KMS-11 (cell line): ENCODE measurements around the gene NAALADL1.

ENCODE experiments used
- H2AFZ ChIP-seq: fragments of 200-600 bp; sonication (generic); 2 replicates; pipeline ENCODE4 v1.6.1; 2016; ENCODE audit warnings: antibody characterized with exemption, mixed run types, low read depth
- H3K27ac ChIP-seq: fragments of 200-600 bp; sonication (generic); 2 replicates; pipeline ENCODE4 v1.6.1; 2016; ENCODE audit warnings: mild to moderate bottlenecking, mixed run types
- H3K27me3 ChIP-seq: fragments of 200-600 bp; sonication (generic); 2 replicates; pipeline ENCODE4 v1.6.1; 2017; ENCODE audit warnings: mild to moderate bottlenecking, low read depth, mixed run types, moderate library complexity; ENCODE audit not compliant: insufficient read depth
- H3K36me3 ChIP-seq: fragments of 200-600 bp; sonication (generic); 2 replicates; pipeline ENCODE4 v1.6.1; 2017; ENCODE audit warnings: mild to moderate bottlenecking, mixed run types; ENCODE audit not compliant: insufficient read depth
- H3K4me1 ChIP-seq: fragments of 200-600 bp; sonication (generic); 2 replicates; pipeline ENCODE4 v1.6.1; 2016; ENCODE audit warnings: mild to moderate bottlenecking, low read depth, mixed run types; ENCODE audit not compliant: poor library complexity, severe bottlenecking
- H3K4me2 ChIP-seq: fragments of 200-600 bp; sonication (generic); 2 replicates; pipeline ENCODE4 v1.7.0; 2016; ENCODE audit warnings: mild to moderate bottlenecking, mixed run types
- H3K4me3 ChIP-seq: fragments of 200-600 bp; sonication (generic); IDR thresholded peaks from 2 replicates; pipeline ENCODE4 v1.6.1; 2017; ENCODE audit warnings: low read depth, low read length, mixed read lengths; ENCODE audit not compliant: insufficient read depth
- H3K79me2 ChIP-seq: fragments of 200-600 bp; sonication (generic); 2 replicates; pipeline ENCODE4 v1.6.1; 2016; ENCODE audit warnings: low read depth, mixed run types; ENCODE audit not compliant: insufficient read depth
- H3K9ac ChIP-seq: fragments of 200-600 bp; sonication (generic); 2 replicates; pipeline ENCODE4 v1.6.1; 2016; ENCODE audit warnings: mild to moderate bottlenecking, mixed run types
- H4K20me1 ChIP-seq: fragments of 200-600 bp; sonication (generic); 2 replicates; pipeline ENCODE4 v1.6.1; 2016; ENCODE audit warnings: mild to moderate bottlenecking, mixed run types; ENCODE audit not compliant: insufficient read depth
- TF ChIP-seq, protein P1 (sequence below): fragments of 200-600 bp; sonication (generic); conservative IDR thresholded peaks from 2 replicates; pipeline ENCODE4 v1.6.1; 2017; ENCODE audit warnings: low read depth, mild to moderate bottlenecking, antibody characterized with exemption, low read length, moderate library complexity, mixed read lengths

NAALADL1 gene

DNA sequence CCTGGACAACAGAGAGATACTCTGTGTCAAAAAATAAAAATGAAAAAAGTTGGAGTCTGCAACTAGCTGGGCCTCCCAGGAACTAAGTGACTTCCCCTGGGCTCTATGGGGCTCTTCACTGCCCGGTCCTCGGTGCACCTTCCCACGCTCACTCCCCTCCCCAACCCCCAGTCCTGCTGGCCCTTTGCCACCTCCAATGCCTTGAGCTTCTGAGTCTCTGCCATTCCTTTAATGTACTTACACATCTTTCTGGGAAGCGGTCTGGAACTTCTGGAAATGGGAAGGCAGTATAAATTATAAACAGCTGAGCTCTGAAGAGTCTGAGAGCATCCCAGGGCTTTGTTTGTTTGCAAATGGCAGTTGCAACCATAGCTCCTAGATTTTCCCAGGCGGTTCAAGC, 55.6 kb downstream of the NAALADL1 start:
- Histone ChIP-seq H3K4me2 (no peak overlapping the region), H2AFZ (no peak overlapping the region), H3K36me3 (no peaks in the 10 kb centered on the region), H3K4me1 (no peaks in the 10 kb centered on the region), H3K79me2 (no peaks in the 10 kb centered on the region), H3K27me3 (peaks cover 3% of the 10 kb centered on the region; the same call in 1 of the 2 replicates), H3K27ac (no peak overlapping the region), H3K4me3 (no peak overlapping the region), H3K9ac (no peak overlapping the region), H4K20me1 (no peaks in the 10 kb centered on the region)
- TF ChIP-seq, protein P1, sequence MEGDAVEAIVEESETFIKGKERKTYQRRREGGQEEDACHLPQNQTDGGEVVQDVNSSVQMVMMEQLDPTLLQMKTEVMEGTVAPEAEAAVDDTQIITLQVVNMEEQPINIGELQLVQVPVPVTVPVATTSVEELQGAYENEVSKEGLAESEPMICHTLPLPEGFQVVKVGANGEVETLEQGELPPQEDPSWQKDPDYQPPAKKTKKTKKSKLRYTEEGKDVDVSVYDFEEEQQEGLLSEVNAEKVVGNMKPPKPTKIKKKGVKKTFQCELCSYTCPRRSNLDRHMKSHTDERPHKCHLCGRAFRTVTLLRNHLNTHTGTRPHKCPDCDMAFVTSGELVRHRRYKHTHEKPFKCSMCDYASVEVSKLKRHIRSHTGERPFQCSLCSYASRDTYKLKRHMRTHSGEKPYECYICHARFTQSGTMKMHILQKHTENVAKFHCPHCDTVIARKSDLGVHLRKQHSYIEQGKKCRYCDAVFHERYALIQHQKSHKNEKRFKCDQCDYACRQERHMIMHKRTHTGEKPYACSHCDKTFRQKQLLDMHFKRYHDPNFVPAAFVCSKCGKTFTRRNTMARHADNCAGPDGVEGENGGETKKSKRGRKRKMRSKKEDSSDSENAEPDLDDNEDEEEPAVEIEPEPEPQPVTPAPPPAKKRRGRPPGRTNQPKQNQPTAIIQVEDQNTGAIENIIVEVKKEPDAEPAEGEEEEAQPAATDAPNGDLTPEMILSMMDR: no peak

DNA sequence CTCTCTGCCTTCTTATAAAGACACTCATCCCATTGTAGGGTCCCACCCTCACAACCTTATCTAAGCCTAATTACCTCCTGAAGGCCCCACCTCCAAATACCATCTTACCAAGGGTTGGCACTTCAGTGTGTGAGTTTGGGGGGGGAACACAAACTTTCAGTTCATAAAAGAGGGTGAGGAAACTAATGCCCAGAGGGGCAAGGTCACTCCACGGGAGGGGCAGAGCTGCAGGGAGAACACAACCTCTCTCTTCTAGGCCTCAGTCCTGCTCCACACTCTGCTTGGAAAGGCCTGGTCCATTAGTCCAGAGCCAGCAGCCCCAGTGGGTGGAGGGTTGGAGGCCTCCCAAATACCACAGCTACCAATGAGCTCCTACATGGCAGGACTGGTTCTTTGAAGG, 58.9 kb downstream of the NAALADL1 start:
- Histone ChIP-seq H3K4me1 (no peaks in the 10 kb centered on the region), H4K20me1 (no peaks in the 10 kb centered on the region), H3K4me3 (no peak overlapping the region), H3K79me2 (no peaks in the 10 kb centered on the region), H3K9ac (no peak overlapping the region), H3K27ac (no peak overlapping the region), H3K27me3 (peaks cover 11% of the 10 kb centered on the region; the same call in 1 of the 2 replicates), H2AFZ (no peak overlapping the region), H3K36me3 (no peaks in the 10 kb centered on the region), H3K4me2 (no peak overlapping the region)
- TF ChIP-seq, protein P1: no peak

DNA sequence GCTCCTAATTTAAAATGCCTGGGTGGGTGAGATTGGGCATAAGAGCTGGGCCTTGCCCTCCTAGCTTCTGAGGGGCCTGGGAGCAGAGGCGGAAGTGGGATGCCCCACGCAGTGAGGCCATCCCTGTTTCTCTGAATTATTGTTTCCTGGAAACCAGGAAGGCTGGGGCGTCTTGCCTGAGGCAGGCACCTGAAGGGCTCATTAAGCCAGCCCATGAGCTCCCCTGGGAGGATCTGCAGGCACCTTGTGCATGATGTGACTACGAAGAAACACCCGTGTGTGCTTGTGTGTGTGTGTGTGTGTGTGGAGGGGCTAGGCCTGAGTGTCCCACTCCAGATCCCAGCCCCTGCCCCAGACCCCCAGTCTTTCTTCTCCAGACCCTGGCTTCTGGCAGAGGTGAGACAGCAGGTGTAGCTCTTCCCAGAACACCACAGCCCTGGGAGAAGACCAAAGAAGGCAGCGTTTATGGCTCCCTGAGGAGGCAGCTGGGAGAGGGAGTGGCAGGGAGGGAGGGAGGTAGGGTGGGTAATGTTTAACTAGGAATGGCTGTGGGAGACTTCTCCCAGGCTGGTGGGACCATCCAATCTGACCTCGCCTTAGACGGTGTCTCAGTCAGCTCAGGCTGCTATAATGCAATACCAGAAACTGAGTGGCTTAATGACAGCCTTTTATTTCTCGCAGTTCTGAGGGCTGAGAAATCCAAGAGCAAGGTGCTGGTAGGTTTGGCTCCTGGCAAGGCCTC, 59.5 kb downstream of the NAALADL1 start:
- no peaks in the 10 kb centered on the region for H4K20me1 ChIP-seq
- H3K27me3 ChIP-seq: peaks cover 12% of the 10 kb centered on the region; the same call in 1 of the 2 replicates
- H3K4me1 ChIP-seq: no peaks in the 10 kb centered on the region
- H2AFZ ChIP-seq: no peak overlapping the region
- no peak overlapping the region for H3K4me2 ChIP-seq
- no peak overlapping the region for H3K27ac ChIP-seq
- H3K36me3 ChIP-seq: no peaks in the 10 kb centered on the region
- H3K9ac ChIP-seq: no peak overlapping the region
- no peak overlapping the region for H3K4me3 ChIP-seq
- no peaks in the 10 kb centered on the region for H3K79me2 ChIP-seq
- TF ChIP-seq, protein P1: no peak

DNA sequence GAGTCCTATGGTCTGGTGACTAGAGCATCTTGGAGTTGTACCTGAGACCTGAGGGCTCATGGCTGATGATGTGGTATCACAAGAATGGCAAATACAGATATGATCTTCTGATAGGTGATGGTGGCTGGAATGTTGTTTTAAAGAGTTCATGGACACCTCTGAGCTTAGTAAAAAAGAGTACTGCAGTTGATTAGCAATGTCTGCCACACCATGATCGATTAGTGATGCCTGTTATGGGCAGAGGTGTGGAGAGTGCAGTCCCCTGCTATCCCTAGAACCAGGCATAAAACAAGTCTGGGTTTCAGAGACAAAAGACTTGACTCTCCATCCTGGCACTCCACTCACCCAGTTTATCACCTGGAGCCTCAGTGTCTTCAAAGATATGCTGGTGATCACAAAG, 60.2 kb downstream of the NAALADL1 start:
- Histone ChIP-seq H3K27ac (no peak overlapping the region), H3K36me3 (no peaks in the 10 kb centered on the region), H3K4me3 (no peak overlapping the region), H3K9ac (no peak overlapping the region), H3K4me2 (no peak overlapping the region), H3K27me3 (peaks cover 12% of the 10 kb centered on the region; the same call in 1 of the 2 replicates), H3K4me1 (no peaks in the 10 kb centered on the region), H2AFZ (no peak overlapping the region), H4K20me1 (no peaks in the 10 kb centered on the region), H3K79me2 (no peaks in the 10 kb centered on the region)
- TF ChIP-seq, protein P1: no peak
